ENCODE measurements around the gene SCPEP1. TPM values are rescaled to one million over a fixed set of nuclear protein-coding genes. Genes with fewer than 3 reads are reported as not detected.

Gene SCPEP1
- total and polyA plus RNA-seq, 2 of the 13 experiments (the other 11 are each of a cell fraction or from before 2014, with no cell fraction given), result 24.3 to 27.3 TPM

- TF ChIP-seq SKIL (CRISPR knock-in tag; IDR thresholded peaks at IDR 0.05; ENCODE audit: borderline replicate concordance) (no peak), GMEB1 (CRISPR knock-in tag; IDR thresholded peaks at IDR 0.05; ENCODE audit: borderline replicate concordance) (no peak), HHEX (CRISPR knock-in tag; IDR thresholded peaks at IDR 0.05) (no peak), UBTF (CRISPR knock-in tag; IDR thresholded peaks at IDR 0.05) (no peak), ELK4 (CRISPR knock-in tag; IDR thresholded peaks at IDR 0.05; ENCODE audit: borderline replicate concordance) (no peak), EED (CRISPR knock-in tag; IDR thresholded peaks at IDR 0.05) (no peak), ATF2 (CRISPR knock-in tag; IDR thresholded peaks at IDR 0.05) (no peak), BCL3 (CRISPR knock-in tag; IDR thresholded peaks at IDR 0.05) (no peak), MIXL1 (CRISPR knock-in tag; IDR thresholded peaks at IDR 0.05) (no peak), CEBPB (IDR thresholded peaks at IDR 0.05; ENCODE audit: borderline replicate concordance, low read depth, low read length) (no peak), HINFP (CRISPR knock-in tag; IDR thresholded peaks at IDR 0.05; ENCODE audit: low read depth) (no peak), ZNF709 (CRISPR knock-in tag; IDR thresholded peaks at IDR 0.05) (no peak), ARHGAP35 (CRISPR knock-in tag; IDR thresholded peaks at IDR 0.05; ENCODE audit: borderline replicate concordance) (no peak), SOX13 (IDR thresholded peaks at IDR 0.05) (no peak), SOX13 (CRISPR knock-in tag; conservative IDR thresholded peaks at IDR 0.05 in 1 of 2, IDR thresholded peaks at IDR 0.05 in 1 of 2) (peak in 1 of 2 experiments; percentile 76; a peak in 2 of 4 replicates)
Observed at GRCh38 chr17:56976941-56977608, 856 bp upstream of the SCPEP1 start (continued).
